Activated CD8-positive, alpha-beta memory T cell treated with anti-CD3 and anti-CD28 coated beads for 36 hours (primary cell): ENCODE measurements around the gene NUDT2. TPM values are rescaled to one million over a fixed set of nuclear protein-coding genes. Genes with fewer than 3 reads are reported as not detected.
"Not testable (repeated sequence)": the region's sequence is repeated elsewhere in the genome, so short reads cannot be mapped to it uniquely, and the experiment has no call there.

Experiments
- CTCF ChIA-PET: fragments of 350-600 bp; sonication (Branson Sonifier 250); formaldehyde crosslinking; loops from one replicate; lab custom pipeline; 2021; ENCODE audit warnings: antibody characterized with exemption; lab: Charles Lee
- POLR2A ChIA-PET: fragments of 350-600 bp; sonication (Branson Sonifier 250); formaldehyde crosslinking; loops from one replicate; lab custom pipeline; 2021; ENCODE audit warnings: antibody characterized with exemption; lab: Charles Lee
- total RNA-seq, 2 experiments: library from RNA; stranded (reverse); gene quantifications; one replicate each; pipeline ENCODE4 v1.2.3, GENCODE V29; 2021

The NUDT2 gene
- total RNA-seq, 2 experiments from 2014 or later: 30.3 to 30.8 TPM

DNA sequence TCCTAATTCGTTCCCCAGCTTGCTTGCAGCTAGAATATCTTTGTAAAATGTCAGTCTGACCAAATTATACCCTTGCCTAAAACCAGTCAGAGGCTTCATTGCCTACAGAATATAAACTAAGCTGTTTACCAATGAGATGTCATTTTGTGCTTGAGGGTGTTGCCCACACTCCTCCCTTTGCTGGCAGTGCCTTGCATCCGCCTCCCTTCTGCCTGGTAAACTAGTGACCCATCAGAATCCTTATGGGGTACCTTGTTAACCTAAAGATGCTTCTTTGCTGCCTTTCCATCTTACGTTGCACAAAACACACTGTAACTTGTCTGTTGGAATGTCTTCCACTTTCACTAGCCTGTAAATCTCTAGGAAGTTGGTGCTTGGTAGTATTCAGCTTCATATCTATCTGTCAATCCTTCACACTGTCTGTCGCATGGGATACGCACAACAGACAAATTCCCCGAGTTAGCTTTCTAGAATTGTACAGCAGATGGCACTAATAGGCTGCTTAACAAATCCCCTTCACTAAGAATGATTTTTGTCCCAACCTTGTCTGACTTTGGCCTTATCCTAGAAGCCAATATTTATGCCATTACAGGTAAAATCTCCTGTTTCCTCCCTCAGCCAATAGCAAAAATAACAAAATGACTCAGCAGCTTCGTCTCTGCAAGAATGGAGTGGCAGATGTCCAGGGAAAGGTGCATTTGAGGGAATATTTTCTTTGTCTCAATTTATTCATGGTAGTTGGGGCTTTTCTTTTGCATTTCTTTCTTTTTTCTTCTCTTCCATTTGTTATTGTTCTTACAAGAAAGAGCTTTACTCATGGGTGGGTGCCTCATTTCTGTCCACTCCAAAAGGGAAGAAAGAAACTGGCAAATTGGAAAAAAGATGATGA, 3.0 kb downstream of the NUDT2 start:
- CTCF ChIA-PET: interaction anchor here (0.8 to 1.2 kb wide), 4 partner anchors 45 to 258 kb away, joined by 3 read pairs; no protein-coding TSS in a partner anchor
- POLR2A ChIA-PET: no interaction called here

DNA sequence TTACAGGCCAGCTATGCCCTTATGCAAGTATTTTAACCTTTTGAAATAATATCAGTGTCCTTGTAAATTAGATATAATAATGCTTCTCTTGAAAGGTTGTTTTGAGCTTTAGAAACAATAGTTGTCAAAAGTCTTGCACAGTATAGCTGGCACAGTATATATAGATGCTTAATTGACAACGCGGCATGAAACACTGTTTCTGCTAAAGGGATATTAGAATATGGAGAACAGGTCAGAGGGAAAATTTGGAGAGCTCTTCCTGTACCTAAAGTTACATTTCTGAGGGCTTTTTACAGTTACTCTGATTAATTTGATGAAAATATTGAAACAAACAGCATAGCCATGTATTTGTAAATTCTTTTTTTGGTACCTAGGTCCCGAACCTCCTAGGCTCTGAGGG, 4.5 kb downstream of the NUDT2 start:
- CTCF ChIA-PET: interaction anchor here (0.8 to 1.7 kb wide), 4 partner anchors 40 to 369 kb away, joined by 3 to 5 read pairs (median 4); no protein-coding TSS in a partner anchor
- POLR2A ChIA-PET: interaction anchor here (0.6 to 0.7 kb wide), 3 partner anchors 11 to 1414 kb away, joined by 4 to 16 read pairs (median 7); partner anchors contain the start of gene SIGMAR1

DNA sequence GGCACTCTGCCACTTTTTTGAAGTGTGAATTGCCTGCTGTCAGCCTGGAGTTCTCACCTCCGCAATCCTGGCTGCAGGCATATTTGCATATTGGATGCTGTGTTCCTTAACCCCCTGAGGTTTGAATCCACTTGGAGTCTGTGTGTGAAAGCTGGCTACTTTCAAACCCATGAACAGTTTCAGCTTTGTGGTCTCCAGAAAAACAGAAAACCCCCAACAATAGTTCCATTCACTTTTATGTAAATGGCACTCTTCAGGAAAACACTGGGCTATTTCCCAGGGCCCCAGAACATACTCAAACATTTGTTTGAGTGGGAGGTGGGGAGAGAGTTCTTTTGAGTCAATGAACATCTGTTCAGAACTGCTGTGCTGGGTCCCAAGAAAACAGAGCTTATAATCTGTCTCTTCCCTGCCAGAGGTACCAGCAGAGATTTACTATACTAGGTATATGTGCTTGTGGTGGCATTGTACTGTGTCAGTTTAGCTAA, 5.0 kb downstream of the NUDT2 start:
- POLR2A ChIA-PET: no interaction called here
- CTCF ChIA-PET: interaction anchor here (0.8 to 1.7 kb wide), 4 partner anchors 39 to 368 kb away, joined by 3 to 5 read pairs (median 4); no protein-coding TSS in a partner anchor

DNA sequence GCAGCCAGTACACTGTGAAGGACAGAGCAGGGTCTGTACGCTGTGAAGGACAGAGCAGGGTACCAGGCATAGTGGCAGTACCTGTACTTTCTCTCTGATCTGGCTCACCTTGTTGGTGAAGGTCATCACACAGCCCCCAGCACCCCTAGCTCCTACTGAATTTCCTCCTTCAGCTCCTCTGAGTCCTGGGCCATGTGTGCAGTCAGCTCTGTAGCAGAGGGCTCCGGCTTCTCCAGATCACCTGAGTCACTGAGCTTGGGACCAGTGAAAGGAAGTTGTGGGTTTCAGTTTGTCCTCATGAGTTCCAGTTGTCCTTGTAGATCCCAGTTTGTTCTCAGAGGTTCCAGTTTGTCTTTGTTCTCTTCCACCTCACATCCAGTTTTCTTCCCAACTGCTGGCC, 5.5 kb downstream of the NUDT2 start:
- POLR2A ChIA-PET: no interaction called here
- CTCF ChIA-PET: interaction anchor here (1.1 to 1.7 kb wide), 4 partner anchors 39 to 213 kb away, joined by 3 to 5 read pairs (median 4); no protein-coding TSS in a partner anchor

DNA sequence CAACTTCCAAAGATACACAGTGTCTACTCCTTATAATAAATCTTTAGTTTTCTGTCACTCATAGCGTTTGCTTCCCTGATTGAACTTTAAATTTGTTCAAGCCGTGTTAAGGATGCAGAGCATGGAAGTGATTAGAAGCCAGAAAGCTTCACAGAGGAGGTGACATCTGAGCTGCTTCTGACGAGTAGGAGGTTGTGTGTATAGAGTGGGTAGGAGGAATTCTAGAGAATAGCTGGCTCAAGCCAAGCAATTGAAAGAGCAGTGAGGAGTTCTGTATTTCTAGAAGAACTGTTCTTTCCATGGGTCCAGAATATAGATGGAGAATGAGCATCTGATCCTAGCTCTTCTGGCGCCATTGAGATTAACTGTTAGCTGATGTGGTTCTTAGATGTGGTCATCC, 6.0 kb downstream of the NUDT2 start:
- POLR2A ChIA-PET: no interaction called here
- CTCF ChIA-PET: interaction anchor here (1.5 to 1.7 kb wide), 2 partner anchors 43 to 82 kb away, joined by 3 to 5 read pairs; no protein-coding TSS in a partner anchor

DNA sequence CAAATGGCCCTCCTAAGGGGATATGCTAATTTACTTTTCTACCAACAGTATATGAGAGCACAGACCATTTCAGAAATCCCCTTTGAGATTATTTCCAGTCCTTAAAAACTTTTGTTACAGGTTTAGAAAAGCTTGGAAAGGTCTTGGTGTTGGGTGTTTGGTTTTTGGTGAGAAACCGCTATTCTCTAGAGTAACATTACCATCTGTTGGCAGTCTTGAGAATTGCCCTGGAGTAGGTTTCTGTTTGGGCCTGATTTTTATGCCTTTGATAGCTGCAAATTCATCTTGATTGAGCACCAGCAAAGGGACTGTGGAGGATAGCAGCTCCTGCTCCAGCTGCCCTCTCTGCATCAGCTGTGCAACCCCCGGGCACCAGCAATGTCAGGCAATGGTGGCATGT, 8.0 kb downstream of the NUDT2 start:
- CTCF ChIA-PET: interaction anchor here (1.2 kb wide), 1 partner anchor 254 kb away, joined by 3 read pairs; no protein-coding TSS in a partner anchor
- POLR2A ChIA-PET: no interaction called here

DNA sequence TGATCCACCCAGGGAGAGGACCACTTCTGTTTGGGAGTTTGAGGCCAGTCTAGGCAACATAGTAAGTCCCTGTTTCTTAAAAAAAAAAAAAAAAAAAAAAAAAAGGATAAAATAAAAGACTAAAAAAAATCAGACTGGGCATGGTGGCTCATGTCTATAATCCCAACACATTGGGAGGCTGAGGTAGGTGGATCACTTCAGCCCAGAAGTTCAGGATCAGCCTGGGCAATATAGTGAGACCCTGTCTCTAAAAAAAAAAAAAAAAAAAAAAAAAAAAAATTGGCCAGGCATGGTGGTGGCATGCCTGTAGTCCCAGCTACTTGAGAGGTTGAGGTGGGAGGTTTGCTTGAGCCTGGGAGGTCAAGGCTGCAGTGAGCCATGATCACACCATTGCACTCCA, 8.7 kb downstream of the NUDT2 start:
- ChIA-PET CTCF (interaction anchor here (1.2 kb wide), 1 partner anchor 254 kb away, joined by 3 read pairs; no protein-coding TSS in a partner anchor), POLR2A (interaction anchor here (0.6 kb wide), 2 partner anchors 10 to 154 kb away, joined by 4 to 6 read pairs; no protein-coding TSS in a partner anchor)

DNA sequence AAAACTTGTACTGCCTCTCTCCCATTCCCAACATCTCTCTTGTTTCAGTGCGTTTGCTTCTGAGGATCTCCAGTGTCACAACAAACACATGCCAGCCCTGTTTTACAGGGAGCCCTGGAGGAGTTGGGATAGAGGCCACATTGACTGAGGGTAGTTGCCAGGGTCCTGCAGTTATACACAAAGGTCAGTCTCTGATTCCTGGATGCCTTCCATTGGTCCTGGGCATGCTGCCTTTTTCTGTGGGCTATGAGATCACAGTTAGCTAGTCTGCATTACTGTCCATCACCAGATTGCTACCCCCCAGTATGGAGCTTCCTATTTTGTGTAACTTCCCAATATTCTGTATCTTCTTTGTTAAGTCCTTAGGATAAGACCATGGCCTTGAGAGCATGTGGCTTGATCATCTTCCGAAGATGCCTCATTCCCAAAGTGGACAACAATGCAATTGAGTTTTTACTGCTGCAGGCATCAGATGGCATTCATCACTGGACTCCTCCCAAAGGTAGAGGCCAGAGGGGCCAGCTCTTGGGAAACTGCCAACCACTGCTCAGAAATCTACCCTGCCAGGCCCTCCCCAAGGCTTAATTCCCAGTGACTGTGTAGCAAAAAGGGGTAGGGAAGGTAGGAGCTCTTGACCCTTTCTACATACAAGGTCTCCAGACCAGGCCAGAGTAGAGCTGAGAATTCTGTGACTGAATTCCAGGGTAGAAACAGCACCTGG, 9.5 kb downstream of the NUDT2 start:
- ChIA-PET CTCF (no interaction called here), POLR2A (interaction anchor here (0.6 kb wide), 1 partner anchor 10 kb away, joined by 6 read pairs; no protein-coding TSS in a partner anchor)

DNA sequence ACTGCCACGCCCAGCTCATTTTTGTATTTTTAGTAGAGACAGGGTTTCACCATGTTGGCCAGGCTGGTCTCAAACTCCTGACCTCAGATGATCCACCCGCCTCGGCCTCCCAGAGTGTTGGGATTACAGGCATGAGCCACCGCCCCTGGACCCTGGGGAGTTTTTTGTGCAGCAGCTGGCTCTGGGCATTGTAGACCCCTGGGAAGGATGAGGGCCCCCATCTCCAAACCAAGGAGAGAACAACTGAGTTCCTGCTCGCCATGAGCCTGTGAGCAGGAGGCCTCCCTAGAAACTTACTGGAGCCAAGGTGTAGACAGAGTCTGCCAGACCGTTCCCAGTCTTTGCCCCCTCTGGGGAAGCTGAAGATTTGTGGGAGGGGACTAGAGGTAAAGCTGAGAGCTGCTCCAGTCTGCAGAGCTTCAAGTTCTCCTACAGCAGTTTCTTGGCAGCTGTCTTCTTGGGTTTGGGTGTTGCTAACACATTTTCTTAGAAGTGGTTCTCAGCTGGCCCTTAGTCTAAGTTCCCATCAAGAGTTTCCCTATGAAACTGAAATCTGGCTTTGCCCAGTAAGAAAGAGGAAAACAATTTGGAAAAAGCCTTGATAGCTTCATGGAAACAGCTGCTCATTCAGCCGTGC, 12.4 kb downstream of the NUDT2 start:
- ChIA-PET POLR2A (no interaction called here), CTCF (interaction anchor here (1.3 kb wide), 1 partner anchor 11 kb away, joined by 3 read pairs; no protein-coding TSS in a partner anchor)

DNA sequence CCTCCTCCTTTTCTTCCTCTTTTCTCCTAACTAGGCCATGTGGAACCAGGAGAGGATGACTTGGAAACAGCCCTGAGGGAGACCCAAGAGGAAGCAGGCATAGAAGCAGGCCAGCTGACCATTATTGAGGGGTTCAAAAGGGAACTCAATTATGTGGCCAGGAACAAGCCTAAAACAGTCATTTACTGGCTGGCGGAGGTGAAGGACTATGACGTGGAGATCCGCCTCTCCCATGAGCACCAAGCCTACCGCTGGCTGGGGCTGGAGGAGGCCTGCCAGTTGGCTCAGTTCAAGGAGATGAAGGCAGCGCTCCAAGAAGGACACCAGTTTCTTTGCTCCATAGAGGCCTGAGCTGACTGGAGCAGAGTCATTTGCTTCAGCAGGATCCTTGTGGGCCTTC, 13.7 kb downstream of the NUDT2 start:
- POLR2A ChIA-PET: no interaction called here
- CTCF ChIA-PET: no interaction called here

DNA sequence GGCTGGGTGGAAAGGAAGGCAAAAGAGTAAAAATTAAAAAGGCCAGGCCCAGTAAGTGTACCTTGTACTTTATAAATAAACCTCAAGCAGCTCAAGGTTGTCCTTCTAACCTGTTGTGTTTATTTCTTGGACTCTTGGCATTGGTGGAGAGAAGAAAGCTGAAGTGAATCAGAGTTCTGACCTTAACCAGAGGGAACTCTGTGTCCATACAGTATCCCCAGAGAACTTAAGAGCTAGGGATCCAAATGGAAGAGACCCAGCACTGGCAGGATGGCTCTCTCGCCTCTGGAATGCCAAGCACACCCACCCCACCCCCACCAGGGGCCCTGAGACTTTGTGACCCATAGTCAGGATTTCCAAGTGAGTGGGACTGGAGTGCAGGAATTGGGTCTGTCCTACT, 14.2 kb downstream of the NUDT2 start:
- CTCF ChIA-PET: no interaction called here
- POLR2A ChIA-PET: no interaction called here

DNA sequence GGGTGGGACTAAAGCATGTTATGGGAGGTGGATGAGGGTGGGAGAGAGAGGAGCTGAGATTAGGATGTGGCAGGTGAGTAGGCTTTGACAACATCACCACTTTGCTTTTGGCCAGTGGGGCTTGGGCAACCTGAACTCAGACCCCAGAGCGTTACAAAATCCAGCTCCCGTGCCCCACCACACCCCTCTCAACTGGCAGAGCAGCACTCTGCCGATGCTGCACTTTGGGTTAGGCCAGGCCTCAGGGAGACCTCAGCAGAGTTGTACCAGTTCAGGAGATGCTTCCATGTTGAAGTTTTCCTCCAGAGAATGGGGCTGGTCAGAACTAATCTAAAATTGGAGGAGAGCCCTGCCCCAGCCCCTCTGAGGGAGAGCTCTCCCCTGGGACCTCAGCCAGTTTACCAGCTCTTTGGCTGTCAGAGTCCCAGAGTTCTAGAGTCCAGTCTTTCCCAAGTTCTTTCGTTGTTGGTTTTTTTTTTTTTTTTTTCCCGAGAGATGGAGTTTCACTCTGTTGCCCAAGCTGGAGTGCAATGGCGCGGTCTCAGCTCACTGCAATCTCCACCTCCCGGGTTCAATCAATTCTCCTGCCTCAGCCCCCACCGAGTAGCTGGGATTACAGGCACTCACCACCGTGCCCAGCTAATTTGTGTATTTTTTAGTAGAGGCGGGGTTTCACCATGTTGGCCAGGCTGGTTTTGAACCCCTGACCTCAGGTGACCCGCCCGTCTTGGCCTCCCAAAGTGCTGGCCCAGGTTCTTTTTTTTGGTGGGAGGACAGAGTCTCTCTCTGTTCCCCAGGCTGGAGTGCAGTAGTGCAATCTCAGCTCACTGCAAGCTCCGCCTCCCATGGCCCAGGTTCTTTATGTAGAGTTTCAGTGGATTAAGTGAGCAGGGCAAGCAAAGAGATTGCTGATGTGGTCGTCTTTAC, 17.8 kb downstream of the NUDT2 start:
- ChIA-PET CTCF (interaction anchor here (0.6 to 0.7 kb wide), 2 partner anchors 301 to 351 kb away, joined by 3 to 5 read pairs; no protein-coding TSS in a partner anchor), POLR2A (interaction anchor here (0.6 kb wide), 1 partner anchor 30 kb away, joined by 3 read pairs; the partner anchor contains the start of gene MYORG)

DNA sequence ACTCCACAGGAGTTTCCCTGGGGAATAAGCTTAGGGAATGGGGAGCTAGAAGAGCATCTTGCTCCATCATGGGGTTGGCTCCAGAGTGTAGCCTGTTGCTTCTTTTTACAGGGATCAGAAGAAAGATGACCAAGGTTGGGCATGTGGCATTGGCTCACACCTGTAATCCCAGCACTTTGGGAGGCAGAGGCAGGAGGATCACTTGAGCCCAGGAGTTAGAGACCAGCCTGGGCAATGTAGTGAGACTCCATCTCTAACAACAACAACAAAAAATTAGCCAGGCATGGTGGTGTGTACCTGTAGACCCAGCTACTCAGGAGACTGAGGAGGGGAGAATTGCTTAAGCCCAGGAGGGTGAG, 18.4 kb downstream of the NUDT2 start:
- ChIA-PET CTCF (interaction anchor here (0.6 to 0.7 kb wide), 2 partner anchors 301 to 350 kb away, joined by 3 to 5 read pairs; no protein-coding TSS in a partner anchor), POLR2A (no interaction called here)

DNA sequence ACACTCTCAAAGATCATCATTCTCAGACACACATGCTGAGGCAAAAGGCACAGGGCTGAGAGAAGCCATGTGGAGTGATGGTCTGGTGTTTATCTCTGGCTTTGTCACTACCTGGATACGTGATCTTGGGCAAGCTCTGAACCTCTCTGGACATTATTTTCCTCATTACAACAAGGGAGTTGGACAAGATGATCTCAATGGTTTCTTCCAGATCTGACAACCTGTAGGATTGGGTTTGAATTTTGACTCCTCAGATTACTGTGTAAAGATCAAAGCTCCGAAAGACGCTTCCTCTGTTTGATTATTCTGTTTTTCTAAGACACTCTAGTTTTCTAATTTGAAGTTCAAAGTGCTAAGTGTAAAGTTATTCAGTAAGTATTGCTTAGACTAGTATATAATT, 20.0 kb downstream of the NUDT2 start:
- POLR2A ChIA-PET: no interaction called here
- CTCF ChIA-PET: no interaction called here

DNA sequence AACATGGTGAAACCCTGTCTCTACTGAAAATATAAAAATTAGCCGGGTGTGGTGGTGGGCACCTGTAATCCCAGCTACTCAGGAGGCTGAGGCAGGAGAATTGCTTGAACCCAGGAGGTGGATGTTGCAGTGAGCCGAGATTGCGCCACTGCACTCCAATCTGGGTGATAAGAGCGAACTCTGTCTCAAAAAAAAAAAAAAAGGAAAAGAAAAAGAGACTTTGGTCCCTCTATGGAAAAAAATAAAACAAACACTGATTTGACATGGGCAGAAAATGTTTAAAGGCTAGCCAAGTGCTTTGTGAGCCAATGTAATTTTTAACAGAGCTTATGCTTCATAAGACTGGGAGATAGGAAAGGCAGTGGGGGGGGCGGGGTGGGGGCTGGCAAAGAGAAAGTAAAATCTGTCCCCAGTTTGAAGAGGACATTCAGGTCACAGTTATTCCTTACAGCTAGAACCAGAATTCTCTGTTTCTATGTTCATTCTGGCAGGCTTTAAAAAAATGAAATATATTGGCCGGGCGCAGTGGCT, 22.8 kb downstream of the NUDT2 start:
- POLR2A ChIA-PET: interaction anchor here (0.7 kb wide), 1 partner anchor 186 kb away, joined by 3 read pairs; no protein-coding TSS in a partner anchor
- CTCF ChIA-PET: not testable (repeated sequence)

DNA sequence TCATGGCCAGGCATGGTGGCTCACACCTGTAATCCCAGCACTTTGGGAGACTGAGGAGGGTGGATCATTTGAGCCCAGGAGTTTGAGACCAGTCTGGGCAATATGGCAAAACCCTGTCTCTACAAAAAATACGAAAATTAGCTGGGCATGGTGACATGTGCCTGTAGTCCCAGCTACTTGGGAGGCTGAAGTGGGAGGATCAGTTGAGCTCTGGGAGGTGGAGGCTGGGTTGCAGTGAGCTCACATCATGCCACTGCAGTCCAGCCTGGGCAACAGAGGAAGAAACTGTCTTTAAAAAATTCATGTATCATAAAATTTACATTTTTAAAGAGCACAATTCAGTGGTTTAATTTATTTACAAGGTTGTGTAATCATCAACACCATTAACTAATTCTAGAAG, 23.6 kb downstream of the NUDT2 start:
- CTCF ChIA-PET: not testable (repeated sequence)
- POLR2A ChIA-PET: interaction anchor here (0.7 kb wide), 1 partner anchor 186 kb away, joined by 3 read pairs; no protein-coding TSS in a partner anchor

DNA sequence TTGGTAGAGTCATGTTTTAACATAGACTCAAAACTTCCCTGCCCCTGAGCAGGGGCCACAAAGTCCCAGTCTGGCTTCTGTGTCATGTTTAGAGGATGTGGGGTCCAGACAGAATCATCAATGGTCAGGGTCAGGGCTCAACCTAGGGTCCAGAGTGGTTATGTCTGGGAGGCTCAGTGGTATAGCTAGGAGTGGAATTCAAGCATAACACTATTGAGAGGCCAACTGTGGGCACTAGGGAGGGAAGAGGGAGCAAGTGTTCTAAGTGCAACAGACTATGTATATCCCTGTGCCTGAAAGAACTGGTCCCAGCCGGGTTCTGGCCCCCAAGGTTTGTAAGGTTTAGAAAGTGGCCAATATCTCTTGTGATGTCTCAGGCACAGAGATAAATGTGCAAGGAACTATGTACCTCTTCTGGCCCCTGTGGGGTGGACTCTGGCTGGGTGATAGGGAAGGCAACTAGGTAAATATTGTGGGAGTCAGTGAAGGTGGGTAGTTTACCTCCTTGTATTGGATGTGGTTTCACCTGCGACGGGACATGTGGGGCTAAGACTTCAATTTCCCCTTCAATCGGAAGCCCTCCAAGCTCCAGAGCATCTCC, 33.3 kb downstream of the NUDT2 start:
- ChIA-PET CTCF (interaction anchor here (0.8 kb wide), 1 partner anchor 217 kb away, joined by 3 read pairs; no protein-coding TSS in a partner anchor), POLR2A (no interaction called here)
